ENCODE data around the gene MAOA. TPM values are rescaled to one million over a fixed set of nuclear protein-coding genes. Genes with fewer than 3 reads are reported as not detected.

MAOA gene
- total RNA-seq = not detected

DNA sequence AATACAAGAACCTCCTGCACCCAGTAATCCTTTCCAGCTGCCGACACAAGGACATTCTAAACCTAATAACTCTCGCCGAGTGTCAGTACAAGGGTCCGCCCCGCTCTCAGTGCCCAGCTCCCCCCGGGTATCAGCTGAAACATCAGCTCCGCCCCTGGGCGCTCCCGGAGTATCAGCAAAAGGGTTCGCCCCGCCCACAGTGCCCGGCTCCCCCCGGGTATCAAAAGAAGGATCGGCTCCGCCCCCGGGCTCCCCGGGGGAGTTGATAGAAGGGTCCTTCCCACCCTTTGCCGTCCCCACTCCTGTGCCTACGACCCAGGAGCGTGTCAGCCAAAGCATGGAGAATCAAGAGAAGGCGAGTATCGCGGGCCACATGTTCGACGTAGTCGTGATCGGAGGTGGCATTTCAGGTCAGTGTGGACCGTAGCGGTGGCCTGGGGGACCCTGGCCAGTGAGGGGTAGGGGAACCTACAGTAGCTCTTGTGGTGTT, at the start of gene MAOA:
TSS of gene MAOA (plus strand) at position 295 of the 490 bp plus-strand sequence. CDS start at position 338, 43 bp downstream.

Other genes starting within 250 kb of the MAOA start
- not detected for gene MAOB, start 226.2 kb downstream of the MAOA start, total RNA-seq